Nucleus accumbens (tissue), 56 donors: ENCODE results near the gene CLDN15.
"Not testable (repeated sequence)": the region's sequence is repeated elsewhere in the genome, so short reads cannot be mapped to it uniquely, and the experiment has no call there.

ENCODE experiments used
- DNase-seq, 56 donors: peaks; one replicate each; lab custom pipeline; 2025; lab: John Stamatoyannopoulos, UW

Gene CLDN15

DNA sequence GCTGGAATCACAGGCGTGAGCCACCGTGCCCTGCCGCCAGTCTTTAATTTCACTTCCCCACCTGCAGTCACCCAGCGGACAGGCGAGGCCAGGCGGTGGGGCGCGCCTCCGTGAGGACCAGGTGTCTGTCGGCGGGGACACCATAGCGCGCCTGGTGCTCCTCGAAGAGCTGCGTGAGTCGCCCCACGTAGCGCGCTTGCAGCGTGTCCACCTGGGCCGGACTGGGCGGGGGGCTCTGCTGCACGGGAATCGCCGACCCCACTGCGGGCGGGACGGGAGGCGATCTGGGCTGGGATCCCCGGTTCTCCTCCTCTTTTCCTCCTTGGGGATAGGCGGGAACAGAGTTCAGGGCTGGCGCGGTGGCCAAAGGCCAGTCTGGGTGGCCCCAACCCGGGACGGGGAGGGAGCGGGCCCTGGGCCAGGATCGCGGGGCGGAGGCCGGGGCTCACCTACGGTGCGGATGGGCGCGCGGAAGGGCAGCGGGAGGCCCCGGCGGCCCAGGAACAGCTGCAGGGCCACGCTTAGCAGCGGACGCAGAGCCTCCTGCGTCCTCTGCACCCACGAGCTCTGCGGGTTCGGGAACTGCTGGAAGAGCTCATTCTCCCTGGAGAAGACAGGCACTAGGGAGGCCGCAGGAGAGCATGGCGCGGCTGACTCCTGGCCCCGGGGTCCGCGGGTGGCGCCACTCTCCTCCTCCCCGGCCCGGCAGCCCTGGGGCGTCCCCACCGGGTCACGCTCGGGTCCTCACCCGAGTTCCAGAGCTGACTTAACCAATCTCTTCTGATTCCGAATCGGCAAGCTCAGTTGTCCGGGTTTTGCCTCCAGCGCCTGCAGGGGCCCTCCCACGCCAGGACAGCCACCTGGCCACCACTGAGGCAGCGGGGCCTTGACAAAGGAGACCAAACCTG, 35.7 kb downstream of the CLDN15 start:
- no peak for DNase-seq

DNA sequence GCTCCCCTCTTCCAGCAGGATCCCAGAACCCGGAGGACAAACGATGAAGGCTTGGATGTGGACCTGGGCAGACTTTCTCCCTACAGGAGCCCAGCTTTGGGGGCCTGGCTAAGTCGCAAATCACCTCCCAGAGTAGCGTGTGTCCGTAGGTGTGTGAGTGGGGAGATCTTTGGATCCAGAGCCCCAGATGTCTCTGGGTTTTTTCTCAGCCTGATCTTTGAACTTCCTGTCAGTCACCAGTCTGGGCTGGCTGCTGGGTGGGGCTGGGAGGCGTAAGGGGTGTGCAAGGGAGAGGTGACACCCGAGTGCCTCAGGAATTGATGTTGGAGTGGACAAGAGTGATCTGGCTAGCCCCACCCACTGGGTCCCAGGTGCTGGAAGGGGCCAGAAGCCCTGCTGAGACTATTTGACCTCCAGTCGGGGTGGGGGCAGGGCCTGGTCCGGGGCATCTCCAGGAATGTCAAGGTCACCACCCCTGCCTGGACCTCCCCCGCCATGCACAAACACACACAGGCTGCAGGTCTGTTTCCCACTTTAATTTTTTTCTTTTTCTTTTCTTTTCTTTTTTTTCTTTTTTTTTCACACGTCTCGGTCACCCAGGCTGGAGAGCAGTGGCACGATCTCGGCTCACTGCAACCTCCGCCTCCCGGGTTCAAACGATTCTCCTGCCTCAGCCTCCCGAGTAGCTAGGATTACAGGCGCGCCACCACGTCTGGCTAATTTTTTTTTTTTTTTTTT, 36.6 kb downstream of the CLDN15 start, which contains the start of gene MOGAT3:
Gene MOGAT3, minus strand, starts transcription at position 175 of the 738 bp plus-strand sequence. CDS start 182 bp downstream, outside the sequence.
- DNase-seq, result no peak

DNA sequence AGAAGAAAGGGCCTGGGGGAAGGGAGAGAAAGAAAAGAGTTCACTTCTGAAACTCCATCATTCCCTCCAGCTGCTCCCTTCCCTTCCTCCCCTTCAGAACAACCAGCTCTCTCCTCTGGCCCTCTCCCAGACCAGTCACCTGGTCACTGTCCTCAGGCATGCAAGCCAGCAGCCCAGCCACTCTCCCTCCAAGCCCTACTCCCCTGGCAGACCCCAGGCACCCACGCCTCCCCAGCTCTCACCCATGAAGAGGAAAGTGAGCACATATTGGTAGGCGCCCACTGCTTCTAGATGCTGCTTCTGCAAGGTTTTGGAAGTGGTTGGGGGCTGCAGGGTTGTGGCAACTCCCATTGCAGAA, 37.1 kb downstream of the CLDN15 start:
- no peak for DNase-seq

DNA sequence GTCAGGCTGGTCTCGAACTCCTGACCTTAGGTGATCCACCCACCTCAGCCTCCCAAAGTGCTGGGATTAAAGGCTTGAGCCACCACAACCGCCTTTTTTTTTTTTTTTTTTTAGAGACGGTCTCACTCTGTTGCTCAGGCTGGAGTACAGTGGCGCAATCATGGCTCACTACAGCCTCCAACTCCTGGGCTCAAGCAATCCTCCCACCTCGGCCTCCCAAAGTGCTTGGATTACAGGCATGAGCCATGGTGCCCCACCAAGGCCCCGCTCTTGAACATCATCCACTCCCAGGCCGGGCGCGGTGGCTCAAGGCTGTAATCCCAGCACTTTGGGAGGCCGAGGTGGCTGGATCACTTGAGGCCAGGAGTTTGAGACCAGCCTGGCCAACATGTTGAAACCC, 38.1 kb downstream of the CLDN15 start:
- DNase-seq, result not testable (repeated sequence)

DNA sequence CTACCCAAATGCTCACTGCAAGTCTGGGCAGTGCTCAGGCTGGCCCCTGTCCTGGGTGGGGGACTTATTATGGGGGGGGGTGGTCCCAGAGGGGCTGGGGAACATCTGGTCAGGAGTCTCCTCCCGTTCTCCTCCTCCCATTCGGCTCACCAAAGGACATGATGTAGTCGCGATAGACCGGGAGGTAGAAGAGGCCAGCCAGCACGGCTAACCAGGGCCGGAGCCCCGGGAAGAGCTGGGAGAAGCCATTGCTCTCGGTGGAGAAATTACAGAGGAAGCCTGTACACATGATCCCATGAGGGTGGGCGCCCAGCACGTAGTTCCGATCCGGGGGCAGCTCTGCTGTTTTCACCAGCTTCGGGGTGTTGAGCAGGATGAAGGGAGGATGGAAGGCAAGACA, 39.1 kb downstream of the CLDN15 start:
- DNase-seq, result no peak

DNA sequence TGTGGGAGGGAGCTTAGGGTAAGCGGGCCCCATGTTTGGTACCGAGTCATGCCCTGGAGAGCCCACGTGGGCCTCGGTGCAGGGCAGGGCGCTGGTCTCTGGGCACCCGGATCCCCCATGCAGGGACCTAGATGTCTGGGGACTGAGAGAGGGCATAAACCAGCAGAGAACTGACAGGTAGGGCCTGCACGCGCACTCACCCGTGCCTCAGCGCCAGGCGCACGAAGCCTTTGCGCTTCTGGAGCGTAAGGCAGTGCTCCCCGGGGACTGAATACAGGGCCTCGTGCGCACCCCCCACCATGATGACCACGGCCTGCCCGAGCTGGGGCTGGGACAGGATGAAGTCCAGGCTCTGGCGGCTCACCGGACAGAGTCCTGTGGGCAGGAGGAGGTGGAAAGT, 39.6 kb downstream of the CLDN15 start:
- DNase-seq, result no peak

DNA sequence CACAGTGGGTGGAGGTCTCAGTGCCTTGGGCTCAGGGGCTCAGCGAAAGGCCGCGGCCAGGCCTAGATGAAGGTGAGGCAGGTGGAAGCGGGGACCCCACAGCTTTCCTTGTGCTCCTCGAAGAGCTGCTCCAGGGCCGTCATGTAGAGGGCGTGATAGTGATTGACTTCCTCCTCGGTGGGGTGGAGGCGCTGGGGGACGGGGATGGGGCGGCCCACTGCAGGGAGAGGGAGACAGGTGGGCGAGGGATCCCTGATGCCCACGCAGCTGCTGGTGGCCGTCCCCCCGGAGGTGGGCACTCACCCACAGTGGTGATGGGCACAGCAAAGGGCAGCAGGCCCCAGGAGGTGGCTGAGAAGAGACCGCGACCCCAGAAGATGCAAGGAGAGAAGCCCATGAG, 41.7 kb downstream of the CLDN15 start:
- no peak for DNase-seq

DNA sequence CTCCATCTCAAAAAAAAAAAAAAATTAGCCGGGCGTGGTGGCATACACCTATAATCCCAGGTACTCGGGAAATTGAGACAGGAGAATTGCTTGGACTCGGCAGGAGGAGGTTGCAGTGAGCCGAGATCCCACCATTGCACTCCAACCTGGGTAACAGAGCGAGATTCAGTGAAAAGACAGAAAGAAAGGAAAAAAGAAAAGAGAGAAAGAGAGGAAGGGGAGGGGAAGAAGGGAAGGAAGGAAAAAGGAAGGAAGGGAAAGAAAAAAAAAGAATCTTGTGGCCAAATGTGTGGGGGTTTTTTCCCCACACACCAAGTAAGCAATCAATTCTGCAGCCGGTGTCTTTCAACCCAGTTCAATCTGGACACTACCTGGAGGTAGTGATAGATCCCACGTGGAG, 48.5 kb downstream of the CLDN15 start:
- no peak for DNase-seq

DNA sequence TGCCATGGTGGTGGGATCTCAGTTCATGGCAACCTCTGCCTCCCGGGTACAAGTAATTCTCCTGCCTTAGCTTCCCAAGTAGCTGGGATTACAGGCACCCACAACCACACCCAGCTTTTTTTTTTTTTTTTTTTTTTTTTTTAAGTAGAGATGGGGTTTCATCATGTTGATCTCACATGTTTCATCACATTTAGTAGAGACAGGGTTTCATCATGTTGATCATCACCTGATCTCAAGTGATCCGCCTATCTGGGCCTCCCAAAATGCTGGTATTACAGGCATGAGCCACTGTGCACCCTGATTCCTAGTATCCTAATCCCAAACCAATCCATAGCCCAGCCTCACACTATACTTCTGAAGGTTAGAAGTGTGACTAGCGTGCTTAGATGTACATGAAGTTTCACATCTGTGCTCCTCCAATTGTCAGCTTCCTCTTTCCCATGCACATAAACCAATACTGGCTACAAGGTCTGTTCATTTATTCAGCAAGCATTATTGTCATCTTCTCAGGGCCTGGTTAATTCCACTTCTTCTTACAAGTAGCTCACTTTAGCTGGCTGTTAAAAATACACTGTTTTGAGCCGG, 50.7 kb downstream of the CLDN15 start:
- DNase-seq, result no peak

DNA sequence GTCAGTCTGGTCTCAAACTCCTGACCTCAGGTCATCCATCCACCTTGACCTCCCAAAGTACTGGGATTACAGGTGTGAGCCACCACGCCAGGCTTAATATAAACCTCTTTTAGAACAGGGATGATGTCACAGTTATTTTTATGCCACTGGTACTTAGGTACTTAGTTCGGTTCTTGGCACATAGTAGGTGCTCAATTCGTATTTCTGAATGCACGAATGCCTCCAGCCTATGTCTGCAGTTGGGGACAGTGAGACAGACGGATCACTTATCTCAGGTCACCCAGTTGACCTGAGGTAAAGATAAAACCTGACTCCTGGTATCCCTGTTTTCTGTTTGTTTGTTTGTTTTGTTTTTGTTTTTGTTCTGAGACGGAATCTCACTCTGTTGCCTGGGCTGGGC, 51.4 kb downstream of the CLDN15 start:
- DNase-seq, result no peak

DNA sequence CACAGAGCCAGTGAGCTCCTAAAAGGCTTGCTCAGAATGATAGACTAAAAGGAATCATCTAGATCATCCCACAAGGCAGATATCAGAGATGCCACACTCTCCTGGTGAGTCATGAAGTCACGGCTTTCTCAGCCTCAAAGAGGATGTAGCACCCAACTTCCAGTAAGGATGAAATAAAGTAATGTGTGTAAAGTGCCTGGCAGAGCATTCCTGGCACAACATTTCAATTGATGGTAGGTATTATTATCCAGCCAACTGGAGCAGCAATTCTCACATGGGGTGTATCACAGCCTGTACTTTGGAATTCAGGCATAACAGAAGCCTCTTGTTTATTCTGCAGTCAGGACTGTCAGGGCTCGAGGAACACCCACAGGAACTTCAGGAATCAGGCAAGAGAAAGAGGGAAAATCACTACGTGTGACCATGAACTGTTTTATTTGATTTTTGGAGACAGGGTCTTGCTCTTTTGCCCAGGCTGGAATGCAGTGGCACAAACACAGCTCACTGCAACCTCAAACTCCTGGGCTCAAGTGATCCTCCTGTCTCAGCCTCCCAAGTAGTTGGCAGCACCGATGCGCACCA, 52.3 kb downstream of the CLDN15 start:
- peak in 7 of 56 donors; percentile 3 to 47 (median 13) for DNase-seq
